NB4 (cell line): ENCODE data around the gene NXPH2.
"Not testable (repeated sequence)": the region's sequence is repeated elsewhere in the genome, so short reads cannot be mapped to it uniquely, and the experiment has no call there.

Experiments used
- DNase-seq: peaks from one replicate; pipeline ENCODE4 v3.0.0; 2010; ENCODE audit warnings: low read depth
- H3K4me3 ChIP-seq: one replicate; pipeline ENCODE4 v1.5.1; 2011; ENCODE audit warnings: mild to moderate bottlenecking, low read depth, low read length, moderate library complexity
- MYC ChIP-seq: IDR thresholded peaks from 2 replicates; pipeline ENCODE4 v1.6.1; 2011; ENCODE audit warnings: low read depth, low read length
- POLR2A ChIP-seq: IDR thresholded peaks from 2 replicates; pipeline ENCODE4 v1.6.1; 2011; ENCODE audit warnings: mild to moderate bottlenecking; ENCODE audit not compliant: insufficient read length; ENCODE audit errors: extremely low read depth
- TF ChIP-seq, protein P1 (sequence below): IDR thresholded peaks from 2 replicates; pipeline ENCODE4 v1.6.1; 2011; ENCODE audit warnings: low read depth, low read length
- TF ChIP-seq, protein P2 (sequence below): IDR thresholded peaks from one replicate; pipeline ENCODE4 v1.5.1; 2012; ENCODE audit warnings: low read depth, low read length

NXPH2 gene

DNA sequence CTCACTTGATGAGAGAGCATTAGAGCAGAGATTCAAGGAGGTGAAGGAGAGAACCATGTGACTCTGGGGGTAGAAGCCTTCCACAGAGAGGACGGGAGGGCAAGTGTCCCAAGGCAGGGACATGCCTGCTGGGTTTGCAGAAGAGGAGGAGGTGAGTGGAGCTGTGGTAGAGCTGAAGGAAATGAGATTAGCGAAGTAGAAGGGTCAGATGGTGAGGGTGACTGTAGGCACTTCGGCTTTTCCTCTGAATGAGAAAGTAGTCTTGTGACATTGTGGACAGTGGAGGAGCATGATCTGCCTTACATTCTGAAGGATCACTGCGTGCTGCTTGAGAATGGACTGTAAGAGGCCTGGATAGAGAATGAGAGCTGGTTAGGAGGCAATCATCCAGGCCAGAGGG is 126.0 kb downstream of the NXPH2 start:
- TF ChIP-seq, protein P1, sequence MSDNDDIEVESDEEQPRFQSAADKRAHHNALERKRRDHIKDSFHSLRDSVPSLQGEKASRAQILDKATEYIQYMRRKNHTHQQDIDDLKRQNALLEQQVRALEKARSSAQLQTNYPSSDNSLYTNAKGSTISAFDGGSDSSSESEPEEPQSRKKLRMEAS, result no peak
- TF ChIP-seq, protein P2, sequence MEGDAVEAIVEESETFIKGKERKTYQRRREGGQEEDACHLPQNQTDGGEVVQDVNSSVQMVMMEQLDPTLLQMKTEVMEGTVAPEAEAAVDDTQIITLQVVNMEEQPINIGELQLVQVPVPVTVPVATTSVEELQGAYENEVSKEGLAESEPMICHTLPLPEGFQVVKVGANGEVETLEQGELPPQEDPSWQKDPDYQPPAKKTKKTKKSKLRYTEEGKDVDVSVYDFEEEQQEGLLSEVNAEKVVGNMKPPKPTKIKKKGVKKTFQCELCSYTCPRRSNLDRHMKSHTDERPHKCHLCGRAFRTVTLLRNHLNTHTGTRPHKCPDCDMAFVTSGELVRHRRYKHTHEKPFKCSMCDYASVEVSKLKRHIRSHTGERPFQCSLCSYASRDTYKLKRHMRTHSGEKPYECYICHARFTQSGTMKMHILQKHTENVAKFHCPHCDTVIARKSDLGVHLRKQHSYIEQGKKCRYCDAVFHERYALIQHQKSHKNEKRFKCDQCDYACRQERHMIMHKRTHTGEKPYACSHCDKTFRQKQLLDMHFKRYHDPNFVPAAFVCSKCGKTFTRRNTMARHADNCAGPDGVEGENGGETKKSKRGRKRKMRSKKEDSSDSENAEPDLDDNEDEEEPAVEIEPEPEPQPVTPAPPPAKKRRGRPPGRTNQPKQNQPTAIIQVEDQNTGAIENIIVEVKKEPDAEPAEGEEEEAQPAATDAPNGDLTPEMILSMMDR, result no peak
- no peak for TF ChIP-seq MYC
- TF ChIP-seq POLR2A, result no peak
- DNase-seq, result no peak

GRCh38 chr2:138652378-138652777 is 127.8 kb downstream of the NXPH2 start:
- no peak overlapping the region for H3K4me3 ChIP-seq
- TF ChIP-seq MYC (no peak), POLR2A (no peak)
- TF ChIP-seq, protein P1, result no peak
- TF ChIP-seq, protein P2, result no peak
- DNase-seq, result no peak

More for the DNA sequence above, 126.0 kb downstream of the NXPH2 start:
- no peak overlapping the region for H3K4me3 ChIP-seq

DNA sequence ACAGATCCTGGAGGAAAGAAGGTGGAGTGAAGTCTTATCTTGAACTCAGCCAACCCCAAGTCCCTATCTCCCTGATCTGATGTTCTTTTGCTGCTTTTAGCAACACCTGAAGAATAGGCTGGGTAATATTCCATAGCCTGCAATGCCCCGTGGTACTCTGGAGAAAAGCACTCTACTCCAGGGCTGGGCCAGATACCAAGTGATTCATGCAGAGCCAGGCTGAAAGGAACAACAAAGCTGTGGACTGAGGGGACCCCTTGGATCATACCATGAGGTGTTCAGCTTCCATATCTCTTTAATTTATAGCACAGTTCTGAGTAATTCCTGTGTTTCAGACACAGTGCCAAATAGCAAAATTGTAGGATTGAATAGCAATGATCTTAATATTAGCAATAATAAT is 130.6 kb downstream of the NXPH2 start:
- no peak overlapping the region for H3K4me3 ChIP-seq
- TF ChIP-seq, protein P1, result no peak
- no peak for TF ChIP-seq MYC
- TF ChIP-seq, protein P2, result no peak
- DNase-seq, result no peak

DNA sequence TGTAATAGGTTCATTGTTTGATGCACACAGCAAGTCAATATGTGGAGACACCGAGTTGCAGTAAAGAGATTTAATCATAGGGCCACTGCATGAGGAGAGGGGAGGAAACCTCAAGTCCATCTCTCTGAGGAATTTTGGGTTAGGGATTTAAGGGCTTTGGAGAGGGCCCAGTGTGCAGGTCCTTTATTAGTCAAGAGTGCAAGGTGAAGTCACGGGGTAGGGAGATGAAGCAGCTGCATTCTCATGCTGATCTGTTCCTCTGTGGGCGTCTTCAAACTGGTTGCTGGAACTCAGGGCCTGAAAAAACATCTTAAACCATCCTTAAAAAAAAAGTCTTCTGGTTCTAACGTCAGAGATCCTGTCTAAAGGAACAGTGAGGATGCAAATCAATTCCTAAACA is 131.6 kb downstream of the NXPH2 start:
- no peak for DNase-seq
- no peak overlapping the region for H3K4me3 ChIP-seq
- TF ChIP-seq, protein P1, result no peak
- TF ChIP-seq MYC (no peak), POLR2A (no peak)
- TF ChIP-seq, protein P2, result no peak

- DNase-seq, H3K4me3 ChIP-seq: not testable (repeated sequence)
Observed at GRCh38 chr2:138644776-138645175, 135.4 kb downstream of the NXPH2 start.

DNA sequence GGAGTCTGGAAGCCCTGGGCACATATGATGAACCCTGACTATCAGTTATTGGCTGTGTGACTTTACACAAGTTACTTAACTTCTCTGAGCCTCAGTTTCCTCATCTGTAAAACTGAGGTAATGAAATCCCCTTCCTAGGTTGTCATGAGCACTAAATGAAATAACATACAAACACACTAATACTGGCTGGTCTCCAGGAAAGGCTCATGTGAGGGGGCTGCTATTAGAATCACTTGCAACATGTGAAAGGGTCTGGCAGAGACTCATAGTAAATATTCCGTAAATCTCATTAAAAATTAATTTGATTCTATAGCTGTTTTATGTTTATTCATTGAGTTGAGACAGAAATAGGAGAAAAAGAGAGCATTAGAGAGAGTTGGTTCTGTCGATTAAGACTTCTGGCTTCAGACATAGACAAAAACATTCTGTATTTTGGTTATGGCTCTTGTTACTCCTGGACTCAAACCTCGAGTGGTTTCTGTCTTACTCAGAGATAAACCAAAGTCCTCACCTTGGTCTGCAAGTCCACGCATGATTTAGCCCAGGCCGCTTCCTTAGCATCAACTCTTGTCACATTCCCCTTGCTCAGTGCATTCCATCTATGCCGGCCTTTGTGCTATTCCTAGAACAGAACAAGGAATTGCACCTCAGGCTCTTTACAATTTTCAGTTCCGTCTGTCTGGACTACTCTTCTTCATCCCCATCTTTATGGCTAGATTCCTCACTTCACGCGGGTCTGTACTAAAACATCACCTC is 139.1 kb downstream of the NXPH2 start:
- no peak overlapping the region for H3K4me3 ChIP-seq
- TF ChIP-seq, protein P1, result no peak
- TF ChIP-seq MYC, result no peak
- no peak for TF ChIP-seq POLR2A
- TF ChIP-seq, protein P2, result no peak
- no peak for DNase-seq
